Ascending aorta (tissue), 2 donors: ENCODE measurements around the gene WDR64. TPM values are rescaled to one million over a fixed set of nuclear protein-coding genes. Genes with fewer than 3 reads are reported as not detected.
A peak's percentile ranks its signal among the peaks of the same experiment; 100 is the strongest.
"Not testable (repeated sequence)": the region's sequence is repeated elsewhere in the genome, so short reads cannot be mapped to it uniquely, and the experiment has no call there.

Source experiments
- DNase-seq, 2 donors: peaks; one replicate each; pipeline ENCODE4 v3.0.0-alpha.2; 2019; ENCODE audit warnings: low spot score in 2 of 2
- H3K27ac ChIP-seq, 2 donors: fragments of 200-600 bp; sonication (generic); one replicate each; pipeline ENCODE4 v1.5.1; 2016 to 2017; ENCODE audit warnings: mild to moderate bottlenecking in 1 of 2
- H3K27me3 ChIP-seq: fragments of 200-600 bp; sonication (generic); one replicate; pipeline ENCODE4 v1.5.1; 2017
- H3K36me3 ChIP-seq, 2 donors: fragments of 200-600 bp; sonication (generic); one replicate each; pipeline ENCODE4 v1.5.1; 2016
- H3K4me1 ChIP-seq, 2 donors: fragments of 200-600 bp; sonication (generic); one replicate each; pipeline ENCODE4 v1.5.1; 2016 to 2017; ENCODE audit warnings: mild to moderate bottlenecking in 1 of 2
- H3K4me3 ChIP-seq, 2 donors: fragments of 200-600 bp; sonication (generic); one replicate each; pipeline ENCODE4 v1.5.1; 2016 to 2017; ENCODE audit warnings: mild to moderate bottlenecking in 1 of 2
- H3K9me3 ChIP-seq, 2 donors: fragments of 200-600 bp; sonication (generic); one replicate each; pipeline ENCODE4 v1.5.1; 2016
- intact Hi-C: fragments of 100-400 bp; cut with DNase I; formaldehyde crosslinking; loops from one replicate; pipeline ENCODE4 v1.15.1; 2023
- total RNA-seq: library from RNA; depleted of rRNA; stranded (reverse); fragments of >200 nt; gene quantifications from one replicate; pipeline ENCODE4 v1.1.0, GENCODE V29; 2016
- TF ChIP-seq, protein P1 (sequence below), 3 experiments: fragments of 200-600 bp in 2 of 3; fragments of 450-650 bp in 1 of 3; sonication (generic) in 2 of 3; IDR thresholded peaks; one replicate each; pipeline ENCODE4 v1.5.1; 2016 to 2019; ENCODE audit warnings: antibody characterized with exemption in 3 of 3, mild to moderate bottlenecking in 1 of 3, moderate library complexity in 1 of 3

WDR64 gene
- total RNA-seq, 1 donor from 2014 or later = not detected

DNA sequence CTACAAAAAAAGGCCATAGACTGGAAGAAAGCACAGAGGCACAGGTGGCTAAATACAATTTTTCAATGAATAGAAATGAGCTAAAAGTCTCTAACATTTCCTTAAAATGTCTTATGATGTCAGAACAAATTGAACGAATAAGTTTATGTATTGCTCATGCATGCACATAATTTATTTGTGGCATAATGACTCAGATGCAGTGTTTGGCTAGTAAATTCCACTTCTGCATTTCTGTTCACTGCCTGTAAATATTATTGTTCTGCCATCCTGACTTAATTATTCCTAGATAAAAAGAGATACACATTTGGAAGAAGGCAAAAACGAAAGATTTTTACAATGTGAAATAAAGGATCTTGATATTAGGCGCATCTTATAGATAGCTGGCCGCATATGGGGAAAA is 169.3 kb downstream of the WDR64 start:
- no peak overlapping the region for H3K27ac ChIP-seq
- DNase-seq = no peak
- H3K36me3 ChIP-seq = no peaks in the 10 kb centered on the region
- H3K9me3 ChIP-seq = no peaks in the 10 kb centered on the region
- TF ChIP-seq, protein P1, sequence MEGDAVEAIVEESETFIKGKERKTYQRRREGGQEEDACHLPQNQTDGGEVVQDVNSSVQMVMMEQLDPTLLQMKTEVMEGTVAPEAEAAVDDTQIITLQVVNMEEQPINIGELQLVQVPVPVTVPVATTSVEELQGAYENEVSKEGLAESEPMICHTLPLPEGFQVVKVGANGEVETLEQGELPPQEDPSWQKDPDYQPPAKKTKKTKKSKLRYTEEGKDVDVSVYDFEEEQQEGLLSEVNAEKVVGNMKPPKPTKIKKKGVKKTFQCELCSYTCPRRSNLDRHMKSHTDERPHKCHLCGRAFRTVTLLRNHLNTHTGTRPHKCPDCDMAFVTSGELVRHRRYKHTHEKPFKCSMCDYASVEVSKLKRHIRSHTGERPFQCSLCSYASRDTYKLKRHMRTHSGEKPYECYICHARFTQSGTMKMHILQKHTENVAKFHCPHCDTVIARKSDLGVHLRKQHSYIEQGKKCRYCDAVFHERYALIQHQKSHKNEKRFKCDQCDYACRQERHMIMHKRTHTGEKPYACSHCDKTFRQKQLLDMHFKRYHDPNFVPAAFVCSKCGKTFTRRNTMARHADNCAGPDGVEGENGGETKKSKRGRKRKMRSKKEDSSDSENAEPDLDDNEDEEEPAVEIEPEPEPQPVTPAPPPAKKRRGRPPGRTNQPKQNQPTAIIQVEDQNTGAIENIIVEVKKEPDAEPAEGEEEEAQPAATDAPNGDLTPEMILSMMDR (IDR thresholded peaks at IDR 0.05) = no peak
- H3K4me1 ChIP-seq = peaks cover 0 to 6% of the 10 kb centered on the region in 2 donors
- H3K4me3 ChIP-seq = no peak overlapping the region
- intact Hi-C loops = no loop called here
- H3K27me3 ChIP-seq = no peaks in the 10 kb centered on the region

DNA sequence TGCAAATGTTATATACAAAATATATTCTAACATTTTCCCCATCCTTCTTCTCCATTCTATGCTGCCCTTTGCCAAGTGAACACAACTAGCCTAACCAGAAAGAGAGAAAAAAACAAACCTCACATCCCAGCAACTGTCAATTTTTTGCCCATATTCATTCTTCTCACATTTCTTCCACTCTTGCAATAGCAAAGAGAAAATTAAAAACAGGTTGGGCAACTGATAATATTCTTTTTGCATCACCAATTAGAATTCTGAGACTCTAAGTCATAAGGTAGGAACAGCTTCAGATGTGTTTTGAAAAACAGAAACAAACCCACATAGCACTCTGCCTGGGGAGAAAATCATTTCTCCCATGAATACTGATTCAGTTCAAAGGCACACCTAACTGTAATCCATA is 170.8 kb downstream of the WDR64 start:
- Histone ChIP-seq H3K9me3 (no peaks in the 10 kb centered on the region), H3K4me3 (no peak overlapping the region), H3K27me3 (no peaks in the 10 kb centered on the region), H3K27ac (no peak overlapping the region), H3K4me1 (peaks cover 0 to 10% of the 10 kb centered on the region in 2 donors), H3K36me3 (no peaks in the 10 kb centered on the region)
- intact Hi-C loops = no loop called here
- TF ChIP-seq, protein P1 (IDR thresholded peaks at IDR 0.05) = no peak
- DNase-seq = no peak

DNA sequence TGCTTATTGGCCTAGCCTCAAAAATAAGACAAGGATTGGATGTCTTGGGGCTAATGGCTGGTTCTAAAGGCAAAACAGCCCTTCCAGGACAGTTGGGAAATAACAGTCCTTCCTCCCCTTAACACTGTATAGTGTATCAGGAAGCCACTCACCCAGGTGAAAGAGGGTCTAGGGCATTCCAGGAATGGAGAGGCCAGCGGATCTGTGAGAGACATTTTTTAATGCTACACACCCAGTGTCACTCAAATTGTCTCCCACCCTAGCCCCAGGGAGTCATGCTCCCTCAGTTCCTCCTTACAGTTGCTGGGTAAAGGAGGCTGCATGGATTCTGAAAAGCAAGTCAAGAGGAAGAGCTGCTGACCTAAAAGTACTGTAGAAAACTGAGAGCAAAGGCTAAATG is 171.8 kb downstream of the WDR64 start:
- intact Hi-C loops = no loop called here
- Histone ChIP-seq H3K27me3 (no peaks in the 10 kb centered on the region), H3K9me3 (no peaks in the 10 kb centered on the region), H3K36me3 (no peaks in the 10 kb centered on the region), H3K27ac (no peak overlapping the region), H3K4me3 (no peak overlapping the region), H3K4me1 (peaks cover 0 to 10% of the 10 kb centered on the region in 2 donors)
- DNase-seq = no peak
- TF ChIP-seq, protein P1 (IDR thresholded peaks at IDR 0.05) = no peak

DNA sequence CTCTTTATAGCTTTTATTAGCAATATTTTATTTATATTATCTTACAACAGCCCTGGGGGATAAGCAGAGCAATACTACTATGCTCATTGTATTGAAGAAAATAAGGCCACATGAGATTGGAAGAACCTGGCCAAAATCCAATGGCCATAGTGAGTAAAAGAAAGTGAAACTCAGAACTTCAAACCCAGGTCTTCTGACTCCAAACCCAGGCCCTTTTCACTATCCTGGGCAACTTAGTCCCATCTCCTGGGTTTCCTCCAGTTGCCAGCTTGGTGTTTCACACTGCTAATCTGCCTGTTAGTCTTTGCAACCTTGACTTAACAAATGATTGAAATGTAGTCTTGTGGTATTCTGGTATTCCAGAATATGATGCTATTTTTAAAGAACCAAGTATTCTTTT is 173.5 kb downstream of the WDR64 start:
- H3K27ac ChIP-seq = peak overlapping the region; percentile 23 to 52
- no peaks in the 10 kb centered on the region for H3K27me3 ChIP-seq
- peaks cover 0 to 10% of the 10 kb centered on the region in 2 donors for H3K4me1 ChIP-seq
- H3K9me3 ChIP-seq = no peaks in the 10 kb centered on the region
- no peak for DNase-seq
- intact Hi-C loops = no loop called here
- TF ChIP-seq, protein P1 (IDR thresholded peaks at IDR 0.05) = no peak
- H3K36me3 ChIP-seq = no peaks in the 10 kb centered on the region
- H3K4me3 ChIP-seq = no peak overlapping the region

DNA sequence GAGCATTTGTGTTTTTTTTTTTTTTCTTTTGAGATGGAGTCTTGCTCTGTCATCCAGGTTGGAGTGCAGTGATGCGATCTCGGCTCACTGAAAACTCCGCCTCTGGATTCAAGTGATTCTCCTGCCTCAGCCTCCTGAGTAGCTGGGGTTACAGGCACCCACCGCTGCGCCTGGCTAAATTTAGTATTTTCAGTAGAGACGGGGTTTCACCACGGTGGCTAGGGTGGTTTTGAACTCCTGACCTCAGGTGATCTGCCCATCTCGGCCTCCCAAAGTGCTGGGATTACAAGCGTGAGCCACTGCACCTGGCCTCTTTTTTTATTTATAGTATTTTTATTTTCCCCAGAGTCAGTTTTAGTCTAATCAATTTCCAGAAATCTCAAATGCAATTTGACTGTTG is 174.5 kb downstream of the WDR64 start:
- H3K4me3 ChIP-seq, H3K27me3 ChIP-seq, DNase-seq, H3K9me3 ChIP-seq, intact Hi-C loops, H3K36me3 ChIP-seq: not testable (repeated sequence)
- Histone ChIP-seq H3K27ac (peak overlapping the region; percentile 37 to 52), H3K4me1 (peaks cover 0 to 10% of the 10 kb centered on the region in 2 donors)

DNA sequence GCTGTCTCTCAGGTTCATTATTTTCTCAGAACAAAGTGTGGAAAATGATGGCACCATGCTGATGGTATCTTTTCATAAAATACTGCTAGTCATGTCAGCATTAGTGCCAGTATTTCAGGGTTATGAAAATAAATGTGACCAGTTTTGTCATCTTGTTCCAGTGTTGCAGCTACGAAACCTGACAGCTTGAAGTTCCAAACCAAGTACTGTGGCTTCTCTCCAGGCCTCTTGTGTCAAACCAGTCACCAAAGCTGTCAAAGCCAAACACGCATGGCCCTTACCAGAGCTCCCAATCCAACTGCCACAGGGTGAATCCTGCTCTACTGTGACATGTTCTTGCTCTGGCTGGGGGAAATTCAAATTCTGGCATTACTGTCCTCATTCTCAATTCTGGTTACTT is 175.2 kb downstream of the WDR64 start:
- Histone ChIP-seq H3K27ac (peak overlapping the region; percentile 37 to 52), H3K27me3 (no peaks in the 10 kb centered on the region), H3K9me3 (no peaks in the 10 kb centered on the region), H3K4me3 (no peak overlapping the region), H3K4me1 (peaks cover 0 to 10% of the 10 kb centered on the region in 2 donors), H3K36me3 (no peaks in the 10 kb centered on the region)
- intact Hi-C loops = no loop called here
- no peak for DNase-seq
- TF ChIP-seq, protein P1 (IDR thresholded peaks at IDR 0.05) = no peak
